ENCODE data around the gene MCTP1.

The MCTP1 gene

GRCh38 chr5:95048628-95049027 is 236.3 kb downstream of the MCTP1 start:
- no peak for ATAC-seq
- TF ChIP-seq CREB5 (CRISPR knock-in tag; IDR thresholded peaks at IDR 0.05; ENCODE audit: low read depth), result no peak
- no peak for TF ChIP-seq TSHZ2 (CRISPR knock-in tag; IDR thresholded peaks at IDR 0.05)
- TF ChIP-seq RARB (CRISPR knock-in tag; IDR thresholded peaks at IDR 0.05), result no peak
- no peak for TF ChIP-seq CSRNP3 (CRISPR knock-in tag; IDR thresholded peaks at IDR 0.05)
- TF ChIP-seq SNAI2 (CRISPR knock-in tag; IDR thresholded peaks at IDR 0.05), result no peak
- TF ChIP-seq GLIS3 (CRISPR knock-in tag; IDR thresholded peaks at IDR 0.05), result no peak
- TF ChIP-seq TOX (CRISPR knock-in tag; IDR thresholded peaks at IDR 0.05; ENCODE audit: borderline replicate concordance), result no peak
- TF ChIP-seq CSDC2 (CRISPR knock-in tag; IDR thresholded peaks at IDR 0.05), result no peak
- no peak for TF ChIP-seq BACH2 (CRISPR knock-in tag; IDR thresholded peaks at IDR 0.05; ENCODE audit: borderline replicate concordance)
- TF ChIP-seq ZFP3 (CRISPR knock-in tag; IDR thresholded peaks at IDR 0.05), result no peak
- TF ChIP-seq ZFP30 (CRISPR knock-in tag; IDR thresholded peaks at IDR 0.05), result no peak
- no peak for TF ChIP-seq POU6F1 (CRISPR knock-in tag; IDR thresholded peaks at IDR 0.05; ENCODE audit: borderline replicate concordance, low read depth)
- TF ChIP-seq OSR1 (CRISPR knock-in tag; IDR thresholded peaks at IDR 0.05), result no peak
- TF ChIP-seq PATZ1 (CRISPR knock-in tag; IDR thresholded peaks at IDR 0.05; ENCODE audit: borderline replicate concordance), result no peak
- TF ChIP-seq TCF4 (CRISPR knock-in tag; IDR thresholded peaks at IDR 0.05; ENCODE audit: borderline replicate concordance), result no peak
- no peak for TF ChIP-seq ARNTL (CRISPR knock-in tag; IDR thresholded peaks at IDR 0.05; ENCODE audit: borderline replicate concordance, low read depth)
- TF ChIP-seq ZNF8 (CRISPR knock-in tag; IDR thresholded peaks at IDR 0.05), result no peak
- no peak for TF ChIP-seq ISL1 (CRISPR knock-in tag; IDR thresholded peaks at IDR 0.05)
- no peak for TF ChIP-seq ZNF565 (CRISPR knock-in tag; conservative IDR thresholded peaks at IDR 0.05; ENCODE audit: low read depth)
- no peak for TF ChIP-seq ESRRG (CRISPR knock-in tag; IDR thresholded peaks at IDR 0.05)

GRCh38 chr5:95045181-95045965 is 239.5 kb downstream of the MCTP1 start:
- TF ChIP-seq CSDC2 (CRISPR knock-in tag; IDR thresholded peaks at IDR 0.05), result no peak
- no peak for TF ChIP-seq ISL1 (CRISPR knock-in tag; IDR thresholded peaks at IDR 0.05)
- no peak for ATAC-seq

- TF ChIP-seq CREB5 (CRISPR knock-in tag; IDR thresholded peaks at IDR 0.05; ENCODE audit: low read depth), result no peak
- no peak for TF ChIP-seq ZFP3 (CRISPR knock-in tag; IDR thresholded peaks at IDR 0.05)
- no peak for TF ChIP-seq ARNTL (CRISPR knock-in tag; IDR thresholded peaks at IDR 0.05; ENCODE audit: borderline replicate concordance, low read depth)
- TF ChIP-seq TOX (CRISPR knock-in tag; IDR thresholded peaks at IDR 0.05; ENCODE audit: borderline replicate concordance), result no peak
- TF ChIP-seq ESRRG (CRISPR knock-in tag; IDR thresholded peaks at IDR 0.05), result no peak
- TF ChIP-seq GLIS3 (CRISPR knock-in tag; IDR thresholded peaks at IDR 0.05), result no peak
- no peak for TF ChIP-seq BACH2 (CRISPR knock-in tag; IDR thresholded peaks at IDR 0.05; ENCODE audit: borderline replicate concordance)
- TF ChIP-seq ZFP30 (CRISPR knock-in tag; IDR thresholded peaks at IDR 0.05), result no peak
- no peak for TF ChIP-seq CSRNP3 (CRISPR knock-in tag; IDR thresholded peaks at IDR 0.05)
- TF ChIP-seq ISL1 (CRISPR knock-in tag; IDR thresholded peaks at IDR 0.05), result no peak
- no peak for TF ChIP-seq ZNF70 (CRISPR knock-in tag; IDR thresholded peaks at IDR 0.05)
- no peak for ATAC-seq
Observed at GRCh38 chr5:95044096-95044495, 240.8 kb downstream of the MCTP1 start.

Measured in SK-N-SH treated with all-trans-retinoic acid at 6 μM for 48 hours (cell line).